IMR-90 (cell line): ENCODE results near the gene DYNLT3. TPM values are rescaled to one million over a fixed set of nuclear protein-coding genes. Genes with fewer than 3 reads are reported as not detected.

Experiments
- ATAC-seq: fragments of 200-7000 bp; cut with Tn5 transposase; 2 replicates; pipeline ENCODE4 v1.9.1; 2020; ENCODE audit warnings: low read depth, mild to moderate bottlenecking, moderate library complexity
- BruUV-seq: library from RNA; stranded (reverse); fragments of 400-500 nt; replicated peaks from 2 replicates; lab custom pipeline; 2021; lab: Mats Ljungman, UMichigan
- CTCF ChIA-PET: fragments of 300-600 bp; formaldehyde crosslinking; extraction: SDS; loops from one replicate; lab custom pipeline; 2021; ENCODE audit warnings: antibody characterized with exemption; lab: Yijun Ruan, JAX
- POLR2A ChIA-PET: fragments of 300-600 bp; sonication (Branson Sonifier 250); formaldehyde crosslinking; loops from one replicate; lab custom pipeline; 2022; ENCODE audit warnings: antibody characterized with exemption; ENCODE audit not compliant: unreplicated experiment; lab: Charles Lee
- DNase-seq: peaks from one replicate; pipeline ENCODE4 v3.0.0; 2013
- H2AFZ ChIP-seq: replicated peaks from 2 replicates; pipeline ENCODE3; 2013; ENCODE audit warnings: low read length, mild to moderate bottlenecking; ENCODE audit not compliant: poor library complexity
- H2AK5ac ChIP-seq: 2 replicates; pipeline ENCODE4 v1.6.1; 2013; ENCODE audit warnings: low read depth, low read length, inconsistent platforms
- H2AK9ac ChIP-seq: replicated peaks from 2 replicates; pipeline ENCODE3; 2013; ENCODE audit warnings: mild to moderate bottlenecking, low read depth, low read length, moderate library complexity; ENCODE audit not compliant: poor library complexity
- H2BK120ac ChIP-seq: 2 replicates; pipeline ENCODE4 v1.6.1; 2013; ENCODE audit warnings: low read depth, low read length, inconsistent platforms
- H2BK15ac ChIP-seq: 3 replicates; pipeline ENCODE4 v1.6.1; 2013; ENCODE audit warnings: low read depth, low read length, inconsistent platforms
- H2BK20ac ChIP-seq: 2 replicates; pipeline ENCODE4 v1.6.1; 2013; ENCODE audit warnings: low read depth, mild to moderate bottlenecking, inconsistent platforms, low read length, moderate library complexity
- H2BK5ac ChIP-seq: 2 replicates; pipeline ENCODE4 v1.6.1; 2013; ENCODE audit warnings: mild to moderate bottlenecking, low read depth, low read length, inconsistent platforms; ENCODE audit not compliant: poor library complexity, severe bottlenecking
- H3K14ac ChIP-seq: replicated peaks from 2 replicates; pipeline ENCODE4 v1.6.1; 2013; ENCODE audit warnings: low read depth, low read length, inconsistent platforms
- H3K18ac ChIP-seq: 2 replicates; pipeline ENCODE4 v1.6.1; 2013; ENCODE audit warnings: low read depth, low read length, control low read depth
- H3K23ac ChIP-seq: 2 replicates; pipeline ENCODE4 v1.6.1; 2013; ENCODE audit warnings: low read depth, low read length, inconsistent platforms
- H3K27ac ChIP-seq: 2 replicates; pipeline ENCODE4 v1.5.1; 2013; ENCODE audit warnings: mild to moderate bottlenecking, control low read depth, low read length; ENCODE audit not compliant: insufficient read depth
- H3K27me3 ChIP-seq: 2 replicates; pipeline ENCODE4 v1.6.1; 2013; ENCODE audit warnings: low read length; ENCODE audit not compliant: control insufficient read depth, insufficient read depth
- H3K36me3 ChIP-seq: 2 replicates; pipeline ENCODE4 v1.6.1; 2013; ENCODE audit warnings: low read length, mixed read lengths; ENCODE audit not compliant: control insufficient read depth, insufficient read depth
- H3K4ac ChIP-seq: 2 replicates; pipeline ENCODE4 v1.6.1; 2013; ENCODE audit warnings: low read depth, low read length, inconsistent platforms
- H3K4me1 ChIP-seq: 2 replicates; pipeline ENCODE4 v1.6.1; 2013; ENCODE audit warnings: low read length, mixed read lengths; ENCODE audit not compliant: control insufficient read depth, insufficient read depth
- H3K4me2 ChIP-seq: 2 replicates; pipeline ENCODE4 v1.6.1; 2013; ENCODE audit warnings: low read depth, mild to moderate bottlenecking, control low read depth, low read length, moderate library complexity
- H3K4me3 ChIP-seq: 2 replicates; pipeline ENCODE4 v1.5.1; 2013; ENCODE audit warnings: low read depth, mild to moderate bottlenecking, control low read depth, low read length, moderate library complexity; ENCODE audit not compliant: insufficient read depth
- H3K56ac ChIP-seq: 2 replicates; pipeline ENCODE4 v1.6.1; 2013; ENCODE audit warnings: low read length, inconsistent platforms; ENCODE audit not compliant: insufficient read depth; ENCODE audit errors: extremely low read depth
- H3K79me1 ChIP-seq, 2 experiments: 2 replicates each; pipeline ENCODE4 v1.6.1; 2013; ENCODE audit warnings: low read length in 2 of 2, inconsistent platforms in 1 of 2, low read depth in 1 of 2
- H3K9ac ChIP-seq: 2 replicates; pipeline ENCODE4 v1.6.1; 2013; ENCODE audit warnings: low read depth, low read length, control low read depth
- H3K9me1 ChIP-seq: 2 replicates; pipeline ENCODE4 v1.6.1; 2013; ENCODE audit warnings: low read length, inconsistent platforms; ENCODE audit not compliant: insufficient read depth
- H3K9me3 ChIP-seq: 2 replicates; pipeline ENCODE4 v1.6.1; 2013; ENCODE audit warnings: low read length; ENCODE audit not compliant: control insufficient read depth, insufficient read depth
- H4K20me1 ChIP-seq: 2 replicates; pipeline ENCODE4 v1.6.1; 2013; ENCODE audit warnings: low read length, inconsistent platforms; ENCODE audit not compliant: insufficient read depth
- H4K5ac ChIP-seq: 2 replicates; pipeline ENCODE4 v1.6.1; 2013; ENCODE audit warnings: mild to moderate bottlenecking, low read depth, low read length, control low read depth
- H4K8ac ChIP-seq, 2 experiments: 2 replicates each; pipeline ENCODE4 v1.6.1; 2013; ENCODE audit warnings: low read depth in 2 of 2, low read length in 2 of 2, control low read depth in 1 of 2, inconsistent platforms in 1 of 2
- H4K91ac ChIP-seq: 2 replicates; pipeline ENCODE4 v1.6.1; 2013; ENCODE audit warnings: low read depth, low read length, inconsistent platforms; ENCODE audit not compliant: insufficient read depth
- BHLHE40 ChIP-seq: fragments of 150-350 bp; IDR thresholded peaks from 2 replicates; pipeline ENCODE4 v1.6.1; 2016; ENCODE audit warnings: mild to moderate bottlenecking, low read depth, low read length
- CHD1 ChIP-seq: IDR thresholded peaks from 2 replicates; pipeline ENCODE4 v1.6.1; 2012; ENCODE audit warnings: low read depth, low read length, improper control_type of control experiment
- CTCF ChIP-seq: conservative IDR thresholded peaks from 2 replicates; pipeline ENCODE4 v1.5.1; 2012; ENCODE audit warnings: mild to moderate bottlenecking, low read depth, low read length, improper control_type of control experiment
- RAD21 ChIP-seq: IDR thresholded peaks from 2 replicates; pipeline ENCODE4 v1.6.1; 2012; ENCODE audit warnings: low read length, improper control_type of control experiment
- RCOR1 ChIP-seq: IDR thresholded peaks from 2 replicates; pipeline ENCODE4 v1.6.1; 2012; ENCODE audit warnings: mild to moderate bottlenecking, low read length, improper control_type of control experiment; ENCODE audit not compliant: insufficient replicate concordance
- RFX5 ChIP-seq: IDR thresholded peaks from 2 replicates; pipeline ENCODE4 v1.8.0; 2012; ENCODE audit warnings: low read depth, mild to moderate bottlenecking, low read length, moderate library complexity
- WGBS, 2 experiments: methylation state at CpG; one replicate each; pipeline versions ENCODE4 v1.1.5 to v1.1.7; 2013; ENCODE audit warnings: missing lambda C conversion rate in 2 of 2; ENCODE audit not compliant: insufficient read length in 1 of 2; ENCODE audit errors: extremely low coverage in 2 of 2; 5-methylcytosine and 5-hydroxymethylcytosine counted together
- dilution Hi-C: fragments of 300-500 bp; cut with HindIII; formaldehyde crosslinking; loops from one replicate; pipeline ENCODE4 v1.14.3; 2018; ENCODE audit warnings: low sequenced_read_pairs; ENCODE audit not compliant: unreplicated experiment
- in situ Hi-C: fragments of 300-500 bp; cut with MboI; formaldehyde crosslinking; loops from 3 replicates; pipeline ENCODE4 v1.14.3; 2019; ENCODE audit warnings: low sequenced_read_pairs, inconsistent platforms, mixed read lengths
- intact Hi-C: fragments of 100-400 bp; cut with micrococcal nuclease; formaldehyde crosslinking; loops from 2 replicates; pipeline ENCODE4 v1.10.0; 2022
- polyA plus RNA-seq, 3 experiments: library from polyadenylated mRNA; depleted of rRNA; stranded (reverse); fragments of >200 nt; gene quantifications; 2 replicates each; pipeline ENCODE4 v1.2.3, GENCODE V29; 2012; ENCODE audit warnings: low replicate concordance in 1 of 3
- total RNA-seq: library from RNA; depleted of rRNA; stranded (reverse); fragments of >200 nt; gene quantifications from 2 replicates; pipeline ENCODE4 v1.2.3, GENCODE V29; 2012
- TF ChIP-seq, protein P1 (sequence below): fragments of 150-350 bp; IDR thresholded peaks from 2 replicates; pipeline ENCODE4 v1.6.1; 2017; ENCODE audit warnings: mild to moderate bottlenecking, antibody characterized with exemption, low read length, low read depth

Gene DYNLT3
- total and polyA plus RNA-seq, 2 of the 4 experiments (the other 2 are of a cell fraction) = 15.7 to 18.8 TPM

DNA sequence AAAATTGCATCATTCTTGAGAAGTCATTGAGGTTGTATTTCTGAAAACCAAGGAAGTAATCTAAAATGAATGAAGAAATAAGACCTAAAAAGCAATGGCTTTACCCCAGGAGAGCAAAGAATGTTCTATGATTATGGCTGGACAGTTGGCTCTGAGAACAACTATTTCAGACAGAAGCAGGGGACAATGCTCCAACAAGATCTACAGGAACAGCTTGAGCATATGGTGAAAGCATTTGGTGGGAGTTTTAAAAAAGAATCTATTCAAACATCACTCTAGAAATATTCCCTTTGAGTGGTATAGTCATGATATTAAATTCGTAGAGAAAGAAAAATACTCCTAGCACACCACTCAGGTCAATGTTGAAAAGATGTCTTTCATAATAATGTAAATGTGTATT lies 26.7 kb downstream of the DYNLT3 start:
- peaks cover 10% of the 10 kb centered on the region for H3K27me3 ChIP-seq
- intact Hi-C loops = loop anchor here (10.0 kb wide), 2 partner anchors 316 to 354 kb away; no protein-coding TSS in a partner anchor

More for the DNA sequence above, 26.7 kb downstream of the DYNLT3 start:
- Histone ChIP-seq H4K8ac (no peak overlapping the region), H2BK120ac (no peak overlapping the region), H3K9ac (no peak overlapping the region), H3K56ac (no peak overlapping the region), H3K4me2 (no peak overlapping the region), H3K9me1 (no peaks in the 10 kb centered on the region), H2AFZ (no peak overlapping the region), H4K20me1 (no peaks in the 10 kb centered on the region), H3K4me1 (no peaks in the 10 kb centered on the region), H3K79me1 (no peaks in the 10 kb centered on the region), H3K14ac (no peak overlapping the region), H2BK15ac (no peak overlapping the region), H2AK5ac (no peak overlapping the region), H3K9me3 (no peaks in the 10 kb centered on the region), H2AK9ac (no peak overlapping the region), H3K27ac (no peak overlapping the region), H2BK20ac (no peak overlapping the region), H2BK5ac (no peak overlapping the region), H4K91ac (no peak overlapping the region), H4K5ac (no peak overlapping the region), H3K4ac (no peak overlapping the region), H3K23ac (no peak overlapping the region), H3K4me3 (no peak overlapping the region), H3K18ac (no peak overlapping the region), H3K36me3 (no peaks in the 10 kb centered on the region)
- ATAC-seq (no peak), DNase-seq (no peak)
- CTCF ChIA-PET = no interaction called here
- in situ Hi-C loops (no loop called here), dilution Hi-C loops (no loop called here)
- WGBS, 2 experiments = no CpG with 5 or more reads among the region's 1 CpG
- no peak for TF ChIP-seq CTCF
- no peak for TF ChIP-seq CHD1
- TF ChIP-seq RFX5 = no peak
- TF ChIP-seq RCOR1 = no peak
- no peak for TF ChIP-seq RAD21
- TF ChIP-seq, protein P1, sequence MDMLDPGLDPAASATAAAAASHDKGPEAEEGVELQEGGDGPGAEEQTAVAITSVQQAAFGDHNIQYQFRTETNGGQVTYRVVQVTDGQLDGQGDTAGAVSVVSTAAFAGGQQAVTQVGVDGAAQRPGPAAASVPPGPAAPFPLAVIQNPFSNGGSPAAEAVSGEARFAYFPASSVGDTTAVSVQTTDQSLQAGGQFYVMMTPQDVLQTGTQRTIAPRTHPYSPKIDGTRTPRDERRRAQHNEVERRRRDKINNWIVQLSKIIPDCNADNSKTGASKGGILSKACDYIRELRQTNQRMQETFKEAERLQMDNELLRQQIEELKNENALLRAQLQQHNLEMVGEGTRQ = no peak
- no peak for TF ChIP-seq BHLHE40
- no TSS peak for BruUV-seq
- POLR2A ChIA-PET = no interaction called here
